Transverse colon (tissue), 4 donors: ENCODE data around the gene ZNF575.

Experiments
- CTCF ChIP-seq, 5 experiments: fragments of 200-600 bp in 3 of 5; fragments of 450-650 bp in 2 of 5; sonication (generic) in 3 of 5; IDR thresholded peaks; 1 replicate in 2 of 5; 2 replicates in 3 of 5; pipeline ENCODE4 v1.5.1; 2016 to 2017; ENCODE audit warnings: antibody characterized with exemption in 5 of 5, inconsistent platforms in 3 of 5, mild to moderate bottlenecking in 2 of 5, moderate library complexity in 1 of 5
- EP300 ChIP-seq: sonication (generic); formaldehyde crosslinking; IDR thresholded peaks from one replicate; pipeline ENCODE4 v1.6.1; 2017; ENCODE audit warnings: antibody characterized with exemption, low read depth
- POLR2A ChIP-seq: fragments of 450-650 bp; IDR thresholded peaks from one replicate; pipeline ENCODE4 v1.6.1; 2016; ENCODE audit warnings: antibody characterized with exemption, mild to moderate bottlenecking, moderate library complexity
- POLR2AphosphoS5 ChIP-seq, 3 donors: sonication (generic); formaldehyde crosslinking; IDR thresholded peaks; one replicate each; pipeline ENCODE4 v1.6.1; 2016; ENCODE audit warnings: antibody characterized with exemption in 3 of 3

- TF ChIP-seq CTCF (IDR thresholded peaks at IDR 0.05) (no peak), POLR2A (no peak), POLR2AphosphoS5 (IDR thresholded peaks at IDR 0.05) (peak in 1 of 3 donors; percentile 8), EP300 (no peak)
Measured at GRCh38 chr19:43522929-43523328, 10.1 kb upstream of the ZNF575 start.
